ENCODE data around the gene PKP1.

Gene PKP1

GRCh38 chr1:201290551-201290950, 7.2 kb downstream of the PKP1 start:
- TF ChIP-seq EZH2 (IDR thresholded peaks at IDR 0.05; ENCODE audit: borderline replicate concordance, low read depth, low read length, severe bottlenecking) (no peak), CTCF (IDR thresholded peaks at IDR 0.05; ENCODE audit: borderline replicate concordance, extremely low read depth, low read length, poor library complexity, severe bottlenecking) (no peak)
- Histone ChIP-seq H3K27me3 (ENCODE audit: insufficient read depth, low read length, poor library complexity) (no peaks in the 10 kb centered on the region), H3K4me1 (ENCODE audit: insufficient read depth, low read length) (no peaks in the 10 kb centered on the region), H3K4me2 (ENCODE audit: insufficient read depth, low read length) (no peak overlapping the region), H4K20me1 (ENCODE audit: insufficient read depth, low read length) (no peaks in the 10 kb centered on the region), H3K79me2 (ENCODE audit: insufficient read depth, low read length) (no peaks in the 10 kb centered on the region), H3K27ac (ENCODE audit: low read length) (no peak overlapping the region), H3K9ac (ENCODE audit: low read depth, low read length) (no peak overlapping the region), H2AFZ (ENCODE audit: low read depth, low read length) (no peak overlapping the region), H3K9me3 (ENCODE audit: insufficient read depth, low read length, severe bottlenecking) (no peaks in the 10 kb centered on the region), H3K36me3 (ENCODE audit: insufficient read depth, low read length) (no peaks in the 10 kb centered on the region), H3K4me3 (ENCODE audit: low read depth in 1 of 2, low read length in 2 of 2) (no peak overlapping the region)
- ATAC-seq (ENCODE audit: insufficient read depth, low read depth) (no peak), DNase-seq (no peak)

GRCh38 chr1:201291916-201292315, 8.6 kb downstream of the PKP1 start:
- Histone ChIP-seq H3K4me1 (ENCODE audit: insufficient read depth, low read length) (no peaks in the 10 kb centered on the region), H4K20me1 (ENCODE audit: insufficient read depth, low read length) (no peaks in the 10 kb centered on the region), H3K27me3 (ENCODE audit: insufficient read depth, low read length, poor library complexity) (no peaks in the 10 kb centered on the region), H3K4me2 (ENCODE audit: insufficient read depth, low read length) (no peak overlapping the region), H3K9me3 (ENCODE audit: insufficient read depth, low read length, severe bottlenecking) (no peaks in the 10 kb centered on the region), H3K36me3 (ENCODE audit: insufficient read depth, low read length) (no peaks in the 10 kb centered on the region), H3K4me3 (ENCODE audit: low read depth in 1 of 2, low read length in 2 of 2) (no peak overlapping the region), H3K9ac (ENCODE audit: low read depth, low read length) (no peak overlapping the region), H3K27ac (ENCODE audit: low read length) (no peak overlapping the region), H3K79me2 (ENCODE audit: insufficient read depth, low read length) (no peaks in the 10 kb centered on the region), H2AFZ (ENCODE audit: low read depth, low read length) (no peak overlapping the region)
- DNase-seq (peak; percentile 21), ATAC-seq (ENCODE audit: insufficient read depth, low read depth) (peak; percentile 61)
- no peak for TF ChIP-seq EZH2 (IDR thresholded peaks at IDR 0.05; ENCODE audit: borderline replicate concordance, low read depth, low read length, severe bottlenecking)
- no peak for TF ChIP-seq CTCF (IDR thresholded peaks at IDR 0.05; ENCODE audit: borderline replicate concordance, extremely low read depth, low read length, poor library complexity, severe bottlenecking)

GRCh38 chr1:201294876-201295275, 11.6 kb downstream of the PKP1 start:
- H3K36me3 ChIP-seq (ENCODE audit: insufficient read depth, low read length), result no peaks in the 10 kb centered on the region
- no peaks in the 10 kb centered on the region for H3K79me2 ChIP-seq (ENCODE audit: insufficient read depth, low read length)
- H3K9ac ChIP-seq (ENCODE audit: low read depth, low read length), result no peak overlapping the region
- no peak overlapping the region for H3K4me3 ChIP-seq (ENCODE audit: low read depth in 1 of 2, low read length in 2 of 2)
- H4K20me1 ChIP-seq (ENCODE audit: insufficient read depth, low read length), result no peaks in the 10 kb centered on the region
- TF ChIP-seq CTCF (IDR thresholded peaks at IDR 0.05; ENCODE audit: borderline replicate concordance, extremely low read depth, low read length, poor library complexity, severe bottlenecking) (no peak), EZH2 (IDR thresholded peaks at IDR 0.05; ENCODE audit: borderline replicate concordance, low read depth, low read length, severe bottlenecking) (no peak)
- no peak overlapping the region for H3K27ac ChIP-seq (ENCODE audit: low read length)
- H2AFZ ChIP-seq (ENCODE audit: low read depth, low read length), result no peak overlapping the region
- H3K4me2 ChIP-seq (ENCODE audit: insufficient read depth, low read length), result no peak overlapping the region
- no peaks in the 10 kb centered on the region for H3K9me3 ChIP-seq (ENCODE audit: insufficient read depth, low read length, severe bottlenecking)
- H3K4me1 ChIP-seq (ENCODE audit: insufficient read depth, low read length), result peaks cover 7% of the 10 kb centered on the region; the same call in 1 of the 2 replicates
- no peaks in the 10 kb centered on the region for H3K27me3 ChIP-seq (ENCODE audit: insufficient read depth, low read length, poor library complexity)
- DNase-seq (no peak), ATAC-seq (ENCODE audit: insufficient read depth, low read depth) (no peak)

- H3K9ac ChIP-seq (ENCODE audit: low read depth, low read length), result no peak overlapping the region
- peaks cover 7% of the 10 kb centered on the region; the same call in 1 of the 2 replicates for H3K4me1 ChIP-seq (ENCODE audit: insufficient read depth, low read length)
- no peak overlapping the region for H3K4me2 ChIP-seq (ENCODE audit: insufficient read depth, low read length)
- DNase-seq (no peak), ATAC-seq (ENCODE audit: insufficient read depth, low read depth) (no peak)
- no peak overlapping the region for H2AFZ ChIP-seq (ENCODE audit: low read depth, low read length)
- H3K36me3 ChIP-seq (ENCODE audit: insufficient read depth, low read length), result no peaks in the 10 kb centered on the region
- no peaks in the 10 kb centered on the region for H3K27me3 ChIP-seq (ENCODE audit: insufficient read depth, low read length, poor library complexity)
- no peaks in the 10 kb centered on the region for H3K9me3 ChIP-seq (ENCODE audit: insufficient read depth, low read length, severe bottlenecking)
- H3K79me2 ChIP-seq (ENCODE audit: insufficient read depth, low read length), result no peaks in the 10 kb centered on the region
- H4K20me1 ChIP-seq (ENCODE audit: insufficient read depth, low read length), result no peaks in the 10 kb centered on the region
- no peak for TF ChIP-seq CTCF (IDR thresholded peaks at IDR 0.05; ENCODE audit: borderline replicate concordance, extremely low read depth, low read length, poor library complexity, severe bottlenecking)
- no peak for TF ChIP-seq EZH2 (IDR thresholded peaks at IDR 0.05; ENCODE audit: borderline replicate concordance, low read depth, low read length, severe bottlenecking)
- H3K4me3 ChIP-seq (ENCODE audit: low read depth in 1 of 2, low read length in 2 of 2), result no peak overlapping the region
- no peak overlapping the region for H3K27ac ChIP-seq (ENCODE audit: low read length)
Observed at GRCh38 chr1:201295346-201295745, 12.0 kb downstream of the PKP1 start.

Data from DND-41 (cell line).